ENCODE data around the gene TRMT2A.

Gene TRMT2A

DNA sequence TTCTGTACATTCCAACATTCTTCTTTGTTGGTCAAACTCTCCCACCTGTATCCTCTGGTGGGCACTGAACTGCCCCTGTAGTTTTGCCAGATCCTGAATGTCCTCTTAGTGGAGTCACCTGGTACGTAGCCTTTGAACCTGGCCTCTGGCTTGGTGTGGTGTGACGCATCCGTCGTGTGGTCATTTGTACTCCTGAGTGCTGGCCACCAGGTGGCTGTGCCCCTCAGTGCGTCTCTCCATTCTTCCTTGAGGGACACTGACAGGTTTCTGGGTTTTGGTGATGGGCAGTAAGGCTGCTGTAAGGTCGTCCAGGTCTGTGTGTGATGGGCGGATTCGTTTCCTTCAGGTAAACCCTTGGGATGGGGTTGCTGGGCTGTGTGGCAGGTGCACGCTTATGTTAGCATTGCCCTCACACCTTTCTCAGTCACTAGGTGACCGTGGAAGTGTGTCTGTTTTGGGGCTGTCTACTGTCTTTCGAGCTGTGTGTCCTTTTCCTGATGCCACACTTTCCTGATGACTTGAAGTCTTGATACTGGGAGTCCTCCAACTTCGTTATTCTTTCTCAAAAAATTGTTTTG is 14.7 kb downstream of the TRMT2A start:
- DNase-seq (ENCODE audit: low spot score): no peak

- no peak for DNase-seq (ENCODE audit: low spot score)
Measured at GRCh38 chr22:20101638-20102037, 15.4 kb downstream of the TRMT2A start.

DNA sequence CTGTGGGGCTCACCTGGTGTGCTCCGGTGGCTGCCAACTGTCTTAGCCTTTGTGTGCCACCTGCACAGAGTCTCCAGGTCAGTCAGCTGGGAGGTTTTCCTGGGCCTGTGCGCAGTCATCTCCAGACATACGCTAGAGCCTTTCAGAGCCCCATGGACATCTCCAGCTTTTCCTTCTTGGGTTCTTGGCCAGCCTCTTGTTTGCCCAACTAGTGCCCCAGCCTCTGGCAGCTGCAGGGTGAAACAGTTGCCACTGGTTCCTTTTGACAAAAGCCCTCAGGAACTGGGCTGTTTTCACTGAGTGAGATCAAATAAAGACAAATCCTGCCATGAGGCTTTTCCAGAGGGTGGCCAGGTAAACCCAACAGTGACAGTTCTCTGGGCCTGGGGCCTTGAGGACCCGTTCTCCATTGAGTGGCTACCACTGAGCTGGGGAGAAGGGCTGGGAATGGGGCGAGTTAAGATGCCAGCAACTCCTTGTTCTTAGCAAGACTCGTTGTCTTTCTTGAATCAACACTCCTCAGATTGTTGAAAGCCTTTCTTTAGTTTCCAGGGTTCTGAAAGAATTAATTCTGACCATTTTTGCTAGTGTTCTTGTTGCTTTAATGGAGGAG is 17.8 kb downstream of the TRMT2A start:
- no peak for DNase-seq (ENCODE audit: low spot score)

DNA sequence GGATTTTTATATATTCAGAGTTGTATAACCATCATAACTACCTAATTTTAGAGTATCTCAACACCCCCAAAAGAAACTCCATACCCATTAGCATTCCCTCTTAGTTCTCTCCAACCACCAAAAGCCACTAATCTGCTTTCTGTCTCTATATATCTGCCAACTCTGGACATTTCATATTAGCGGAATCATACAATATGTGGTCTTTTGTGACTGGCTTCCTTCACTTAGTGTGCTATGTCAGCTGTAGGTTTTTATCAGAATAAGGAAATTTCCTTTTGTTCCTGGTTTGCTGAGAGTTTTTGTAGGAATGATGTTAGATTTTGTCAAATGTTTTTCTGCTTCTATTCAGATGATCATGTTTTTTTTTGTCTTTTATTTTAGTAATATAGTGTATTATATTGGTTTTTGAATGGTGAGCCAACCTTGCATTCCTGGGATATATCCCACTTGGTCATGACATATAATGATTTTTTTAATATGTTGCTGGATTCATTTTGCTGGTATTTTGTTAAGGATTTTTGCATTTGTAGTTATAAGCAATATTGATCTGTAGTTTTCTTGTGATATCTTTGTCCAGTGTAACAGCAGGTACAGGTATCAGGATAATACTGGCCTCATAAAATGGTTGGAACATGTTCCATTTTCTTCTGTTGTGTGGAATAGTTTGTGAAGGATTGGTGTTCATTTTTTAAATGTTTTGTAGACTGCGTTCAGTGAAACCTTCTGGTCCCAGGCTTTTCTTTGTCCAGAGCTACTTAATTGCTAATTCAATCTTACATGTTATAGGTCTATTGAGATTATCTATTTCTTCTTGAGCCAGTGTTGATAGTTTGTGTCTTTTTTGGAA is 20.2 kb downstream of the TRMT2A start:
- no peak for DNase-seq (ENCODE audit: low spot score)

DNA sequence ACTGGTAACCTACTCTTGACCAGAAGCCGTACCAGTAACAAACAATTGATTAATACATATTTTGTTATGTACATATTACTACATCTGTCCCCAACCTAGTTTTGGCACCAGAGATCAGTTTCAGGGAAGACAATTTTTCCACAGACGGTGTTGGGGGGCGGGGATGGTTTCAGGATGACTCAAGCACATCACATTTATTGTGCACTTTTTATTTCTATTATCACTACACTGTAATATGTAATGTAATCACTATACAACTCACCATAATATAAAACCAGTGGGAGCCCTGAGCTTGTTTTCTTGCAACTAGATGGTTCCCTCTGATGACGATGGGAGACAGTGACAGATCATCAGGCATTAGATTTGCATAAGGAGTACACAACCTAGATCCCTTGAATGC is 21.5 kb downstream of the TRMT2A start:
- DNase-seq (ENCODE audit: low spot score): no peak

DNA sequence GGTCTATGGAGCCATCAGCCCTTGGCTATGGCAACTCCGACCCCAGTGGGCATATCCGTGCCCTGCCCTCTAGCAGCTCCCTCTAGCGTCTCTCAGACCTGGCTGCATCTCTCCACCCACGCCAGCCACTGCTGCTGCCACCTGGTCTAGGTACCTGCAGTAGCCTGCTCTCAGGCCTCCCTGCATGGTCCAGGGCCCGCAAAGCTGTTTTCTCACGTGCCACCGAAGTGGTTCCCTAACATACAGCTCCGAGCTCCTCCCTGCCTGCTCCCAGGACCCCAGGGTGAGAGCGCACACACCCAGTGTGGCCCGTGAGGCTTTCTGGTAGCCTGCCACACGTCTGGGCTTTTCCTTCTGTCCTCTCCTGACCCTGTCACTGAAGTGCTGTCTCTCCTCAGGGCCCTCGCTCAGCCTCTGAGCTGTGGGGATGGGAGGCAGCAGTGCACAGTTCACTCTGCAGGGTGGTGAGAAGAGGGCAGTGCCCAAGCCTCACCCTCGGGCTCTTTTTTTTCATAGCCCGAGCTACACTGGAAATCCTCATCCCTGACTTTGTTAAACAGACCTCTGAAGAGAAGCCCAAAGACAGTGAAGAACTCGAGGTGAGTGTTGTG is 22.7 kb downstream of the TRMT2A start:
- DNase-seq (ENCODE audit: low spot score): no peak

DNA sequence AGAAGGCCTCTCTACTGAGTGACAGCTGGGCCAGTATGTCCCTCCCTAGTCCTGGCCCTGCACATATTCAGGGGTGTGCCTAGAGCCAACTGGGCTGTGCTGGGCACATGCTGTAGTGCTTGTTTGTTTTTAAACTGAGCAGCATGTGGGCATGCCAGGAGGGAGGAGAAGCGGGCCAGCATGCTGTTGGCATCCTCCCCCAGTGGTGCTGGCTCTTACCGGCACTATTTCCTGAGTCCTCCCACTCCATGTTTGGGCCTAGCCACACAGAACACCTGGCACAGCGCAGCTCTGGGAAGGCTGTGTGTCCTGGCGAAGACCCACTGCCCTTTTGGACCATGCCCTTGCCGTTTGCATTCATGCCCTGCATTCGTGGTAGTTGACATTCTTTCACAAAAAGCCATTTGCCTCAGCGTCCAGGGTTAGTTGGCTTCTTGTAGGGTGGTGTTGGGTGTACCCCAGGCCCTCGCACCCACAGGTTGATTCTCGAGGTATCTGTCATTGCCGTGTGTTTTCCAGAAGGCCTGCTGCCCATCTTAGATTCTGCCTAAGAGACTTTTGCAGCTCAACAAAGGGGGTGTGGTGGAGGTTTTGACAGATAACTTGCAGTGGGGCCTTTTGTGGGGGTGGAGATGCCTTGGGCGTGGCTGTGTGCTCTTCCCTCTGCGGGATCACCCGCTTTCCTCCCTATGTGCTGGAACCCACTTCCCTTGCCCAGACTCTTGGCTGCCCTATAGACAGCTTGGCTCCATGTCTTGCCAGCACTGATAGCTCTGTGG is 23.4 kb downstream of the TRMT2A start:
- DNase-seq (ENCODE audit: low spot score): no peak

DNA sequence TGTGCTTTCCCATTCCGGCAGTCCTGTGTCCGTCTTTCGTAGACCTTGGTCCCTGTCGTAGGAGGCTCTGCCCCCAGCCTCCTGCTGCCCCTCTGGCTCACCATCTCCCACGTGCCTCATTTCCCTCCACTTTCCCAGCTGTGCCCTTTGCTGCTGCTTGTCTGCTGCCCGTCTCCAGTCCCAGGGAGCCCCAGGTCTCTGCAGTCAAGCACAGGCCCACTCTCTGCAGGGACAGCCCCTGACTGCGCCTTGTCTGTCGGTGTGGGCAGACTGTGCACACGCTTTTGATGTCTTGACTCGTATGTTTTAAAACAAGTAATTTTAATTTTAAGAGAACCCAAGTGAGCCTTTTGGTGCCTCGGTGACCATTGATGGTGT is 24.6 kb downstream of the TRMT2A start:
- no peak for DNase-seq (ENCODE audit: low spot score)

- no peak for DNase-seq (ENCODE audit: low spot score)
Measured at GRCh38 chr22:20091690-20092476, 25.1 kb downstream of the TRMT2A start.

DNA sequence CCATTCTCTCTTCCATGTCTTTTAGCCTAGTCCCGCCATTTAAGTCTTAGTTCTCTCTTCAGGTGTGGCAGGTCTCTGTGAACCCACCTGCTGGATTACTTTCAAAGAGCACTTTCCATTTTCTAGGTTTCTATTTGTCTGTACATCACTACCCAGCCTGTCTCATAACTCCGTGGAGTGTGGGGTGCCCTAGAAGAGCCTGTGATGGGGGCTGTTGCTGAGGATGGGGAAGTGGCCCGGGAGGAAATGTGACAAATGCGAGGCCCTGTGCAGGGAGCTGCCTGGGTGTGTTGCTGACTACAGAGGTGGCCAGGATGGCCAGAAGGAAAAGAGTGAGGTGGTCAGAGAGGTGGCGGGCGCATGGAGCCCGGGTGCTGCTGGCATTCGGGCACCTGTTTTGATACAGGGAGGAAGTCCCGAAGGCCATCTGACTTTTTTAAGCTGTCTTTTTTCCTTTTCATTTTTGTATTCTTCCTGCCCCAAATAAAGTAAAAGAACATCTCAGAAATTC is 26.2 kb downstream of the TRMT2A start:
- no peak for DNase-seq (ENCODE audit: low spot score)

DNA sequence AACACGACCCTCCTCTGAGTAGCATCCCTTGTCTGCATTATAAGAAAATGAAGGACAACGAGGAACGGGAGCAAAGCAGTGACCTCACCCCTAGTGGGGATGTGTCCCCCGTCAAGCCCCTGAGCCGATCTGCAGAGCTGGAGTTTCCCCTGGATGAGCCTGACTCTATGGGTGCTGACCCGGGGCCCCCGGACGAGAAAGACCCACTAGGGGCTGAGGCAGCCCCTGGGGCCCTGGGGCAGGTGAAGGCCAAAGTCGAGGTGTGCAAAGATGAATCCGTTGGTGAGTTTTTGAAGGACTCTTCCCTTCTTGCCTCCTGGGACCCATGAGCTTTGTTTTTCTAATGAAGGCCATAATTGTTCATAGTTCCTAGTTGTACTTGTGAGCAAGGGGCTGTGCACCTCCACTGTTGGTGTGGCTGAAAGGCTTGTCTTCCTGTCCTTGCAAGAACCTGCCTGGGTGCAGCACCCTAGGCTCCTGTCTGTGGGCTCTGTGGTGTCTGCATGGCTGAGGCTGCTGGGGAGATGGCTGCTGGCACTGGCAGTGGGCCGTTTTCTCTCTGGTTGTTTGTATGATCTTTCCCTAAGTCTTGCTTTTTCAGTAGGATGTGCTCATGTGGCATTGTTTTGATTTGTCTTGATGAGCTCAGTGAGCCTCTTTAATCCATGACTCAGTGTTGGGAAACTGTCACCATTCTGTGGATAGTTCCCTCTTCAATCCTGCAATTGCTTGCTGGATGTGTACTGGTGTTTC is 26.9 kb downstream of the TRMT2A start:
- DNase-seq (ENCODE audit: low spot score): no peak

DNA sequence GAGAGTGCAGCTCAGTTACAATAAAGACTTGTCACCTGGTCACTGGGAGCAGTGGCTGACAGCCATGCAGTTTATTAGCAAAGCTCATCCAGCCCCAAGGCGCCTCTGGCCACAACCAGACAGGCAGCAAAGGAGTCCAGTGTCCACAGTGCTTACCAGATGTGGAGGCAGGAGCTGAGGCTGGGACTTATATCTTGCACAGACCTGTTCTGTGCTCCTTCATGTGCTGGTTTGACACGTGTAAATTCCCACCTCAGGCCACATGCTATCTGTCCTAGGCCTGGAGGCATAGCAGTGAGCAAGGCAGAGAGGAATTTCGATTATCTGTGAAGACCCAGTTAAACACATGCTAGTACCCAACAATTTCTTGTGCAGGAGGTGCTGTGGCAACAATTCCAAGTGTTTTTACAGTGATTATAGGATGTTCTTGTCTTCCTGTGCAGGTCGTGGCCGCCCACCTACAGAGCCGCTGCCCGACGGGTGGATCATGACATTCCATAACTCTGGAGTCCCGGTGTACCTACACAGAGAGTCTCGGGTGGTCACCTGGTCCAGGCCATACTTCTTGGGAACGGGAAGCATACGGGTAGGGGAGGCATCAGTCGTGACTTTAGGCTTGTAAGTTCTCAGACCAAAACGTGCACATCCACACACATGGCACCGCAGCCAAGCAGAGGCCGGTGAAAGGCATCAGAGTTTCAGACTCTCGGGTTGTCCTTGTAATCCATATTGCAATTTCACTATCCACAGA is 27.6 kb downstream of the TRMT2A start:
- DNase-seq (ENCODE audit: low spot score): no peak

- no peak for DNase-seq (ENCODE audit: low spot score)
Measured at GRCh38 chr22:20088263-20088648, 28.8 kb downstream of the TRMT2A start.

- no peak for DNase-seq (ENCODE audit: low spot score)
Measured at GRCh38 chr22:20087319-20088262, 29.4 kb downstream of the TRMT2A start.

DNA sequence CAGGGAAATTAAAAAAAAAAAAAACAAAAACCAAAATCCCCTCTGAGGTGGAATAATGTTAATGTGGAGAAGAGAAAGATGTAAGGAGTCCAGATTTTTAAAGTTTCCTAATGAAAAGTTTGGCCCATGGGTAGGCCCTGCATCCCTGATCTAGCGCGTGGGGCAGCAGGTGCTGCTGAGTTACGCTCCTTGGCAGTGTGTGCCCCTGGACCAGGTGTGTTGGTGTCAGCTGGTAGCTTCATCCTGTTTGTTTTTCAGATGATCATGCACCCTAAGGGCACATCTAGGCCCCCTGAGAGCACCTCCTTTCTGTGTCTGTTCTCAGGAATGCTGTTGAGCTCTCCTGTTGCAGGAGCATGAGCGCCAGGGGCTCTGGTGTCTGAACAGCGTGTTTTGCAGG is 30.3 kb downstream of the TRMT2A start:
- no peak for DNase-seq (ENCODE audit: low spot score)

DNA sequence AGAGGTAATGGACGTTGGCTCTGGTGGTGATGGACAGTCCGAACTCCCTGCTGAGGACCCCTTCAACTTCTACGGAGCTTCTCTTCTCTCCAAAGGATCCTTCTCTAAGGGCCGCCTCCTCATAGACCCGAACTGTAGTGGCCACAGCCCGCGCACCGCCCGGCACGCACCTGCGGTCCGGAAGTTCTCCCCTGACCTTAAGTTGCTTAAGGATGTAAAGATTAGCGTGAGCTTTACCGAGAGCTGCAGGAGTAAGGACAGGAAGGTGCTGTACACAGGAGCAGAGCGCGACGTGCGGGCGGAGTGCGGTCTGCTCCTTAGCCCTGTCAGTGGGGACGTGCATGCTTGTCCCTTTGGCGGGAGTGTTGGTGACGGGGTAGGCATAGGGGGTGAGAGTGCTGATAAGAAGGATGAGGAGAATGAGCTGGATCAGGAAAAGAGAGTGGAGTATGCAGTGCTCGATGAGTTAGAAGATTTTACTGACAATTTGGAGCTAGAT is 30.9 kb downstream of the TRMT2A start:
- no peak for DNase-seq (ENCODE audit: low spot score)

DNA sequence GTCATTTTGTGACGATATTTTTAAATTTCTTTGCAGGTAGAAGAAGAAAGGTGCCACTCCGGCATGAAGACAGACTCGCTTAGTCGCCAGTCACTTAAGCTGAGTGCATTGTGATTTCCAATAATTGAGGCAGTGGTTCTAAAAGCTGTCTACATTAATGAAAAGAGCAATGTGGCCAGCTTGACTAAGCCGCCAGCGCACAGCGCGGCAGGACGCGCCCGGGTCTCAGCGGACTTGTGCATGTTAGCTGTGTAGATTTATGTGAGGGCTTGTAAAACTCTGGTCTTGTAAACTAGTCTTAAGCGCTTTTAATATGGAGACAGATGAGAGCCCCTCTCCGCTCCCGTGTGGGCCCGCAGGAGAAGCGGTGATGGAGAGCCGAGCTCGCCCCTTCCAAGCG is 31.4 kb downstream of the TRMT2A start:
- DNase-seq (ENCODE audit: low spot score): no peak

All from pons (tissue), 1 donor.